C4-2B (cell line): ENCODE data around the gene BSPRY.

ENCODE experiments used
- ZFX ChIP-seq: fragments of 450-650 bp; IDR thresholded peaks from 2 replicates; pipeline ENCODE4 v1.6.1; 2017
- TF ChIP-seq, protein P1 (sequence below): fragments of 450-650 bp; conservative IDR thresholded peaks from 2 replicates; pipeline ENCODE4 v1.5.1; 2017; ENCODE audit warnings: mild to moderate bottlenecking

- TF ChIP-seq, protein P1, sequence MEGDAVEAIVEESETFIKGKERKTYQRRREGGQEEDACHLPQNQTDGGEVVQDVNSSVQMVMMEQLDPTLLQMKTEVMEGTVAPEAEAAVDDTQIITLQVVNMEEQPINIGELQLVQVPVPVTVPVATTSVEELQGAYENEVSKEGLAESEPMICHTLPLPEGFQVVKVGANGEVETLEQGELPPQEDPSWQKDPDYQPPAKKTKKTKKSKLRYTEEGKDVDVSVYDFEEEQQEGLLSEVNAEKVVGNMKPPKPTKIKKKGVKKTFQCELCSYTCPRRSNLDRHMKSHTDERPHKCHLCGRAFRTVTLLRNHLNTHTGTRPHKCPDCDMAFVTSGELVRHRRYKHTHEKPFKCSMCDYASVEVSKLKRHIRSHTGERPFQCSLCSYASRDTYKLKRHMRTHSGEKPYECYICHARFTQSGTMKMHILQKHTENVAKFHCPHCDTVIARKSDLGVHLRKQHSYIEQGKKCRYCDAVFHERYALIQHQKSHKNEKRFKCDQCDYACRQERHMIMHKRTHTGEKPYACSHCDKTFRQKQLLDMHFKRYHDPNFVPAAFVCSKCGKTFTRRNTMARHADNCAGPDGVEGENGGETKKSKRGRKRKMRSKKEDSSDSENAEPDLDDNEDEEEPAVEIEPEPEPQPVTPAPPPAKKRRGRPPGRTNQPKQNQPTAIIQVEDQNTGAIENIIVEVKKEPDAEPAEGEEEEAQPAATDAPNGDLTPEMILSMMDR, result no peak
- no peak for TF ChIP-seq ZFX
These were observed 41.0 kb downstream of the BSPRY start for GRCh38 chr9:113390192-113390960.
